ACC112 (cell line): Measurements from ENCODE around the gene PRKD1.

ENCODE experiments used
- H2AFZ ChIP-seq: fragments of 200-600 bp; sonication (generic); one replicate; pipeline ENCODE4 v1.6.0; 2017; ENCODE audit warnings: antibody characterized with exemption, low read length; ENCODE audit not compliant: unreplicated experiment
- H3K27ac ChIP-seq: fragments of 200-600 bp; sonication (generic); 2 replicates; pipeline ENCODE4 v1.5.1; 2014; ENCODE audit warnings: low read depth, mild to moderate bottlenecking, antibody characterized with exemption, low read length, moderate library complexity
- H3K27me3 ChIP-seq: fragments of 200-600 bp; sonication (generic); 2 replicates; pipeline ENCODE4 v1.6.1; 2014; ENCODE audit warnings: mild to moderate bottlenecking, antibody characterized with exemption, low read length, moderate library complexity, mixed read lengths; ENCODE audit not compliant: insufficient read depth
- H3K36me3 ChIP-seq: fragments of 200-600 bp; sonication (generic); 2 replicates; pipeline ENCODE4 v1.6.1; 2016; ENCODE audit warnings: mild to moderate bottlenecking, antibody characterized with exemption, low read length, moderate library complexity, mixed read lengths; ENCODE audit not compliant: insufficient read depth
- H3K4me1 ChIP-seq: fragments of 200-600 bp; sonication (generic); one replicate; pipeline ENCODE4 v1.6.1; 2016; ENCODE audit warnings: low read length, mixed read lengths; ENCODE audit not compliant: insufficient read depth, unreplicated experiment, control insufficient read depth
- H3K4me3 ChIP-seq: fragments of 200-600 bp; sonication (generic); 2 replicates; pipeline ENCODE4 v1.5.1; 2014; ENCODE audit warnings: mild to moderate bottlenecking, low read depth, low read length
- H3K79me2 ChIP-seq: fragments of 200-600 bp; sonication (generic); one replicate; pipeline ENCODE4 v1.6.0; 2016; ENCODE audit warnings: low read length; ENCODE audit not compliant: control insufficient read depth, unreplicated experiment, insufficient read depth

PRKD1 gene

DNA sequence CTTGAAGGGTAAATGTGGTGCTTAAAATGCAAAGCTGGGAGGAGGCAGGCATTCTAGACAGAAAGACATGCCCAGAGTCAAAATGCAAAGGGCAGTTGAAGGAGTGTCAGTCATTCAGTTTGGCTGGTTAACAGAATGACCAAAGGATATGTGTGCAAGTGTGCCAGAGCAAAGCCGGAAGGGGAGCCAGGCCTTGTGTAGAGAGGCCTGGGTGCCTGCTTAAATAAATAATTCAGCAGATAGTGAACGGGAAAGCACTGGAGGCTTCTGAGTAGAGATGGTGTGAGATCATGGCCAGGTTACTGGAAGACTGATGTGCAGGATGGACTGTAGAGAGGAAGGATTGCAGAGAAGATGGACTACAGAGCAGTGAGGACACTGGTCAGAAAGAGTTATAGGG lies 244.9 kb downstream of the PRKD1 start:
- Histone ChIP-seq H3K79me2 (no peaks in the 10 kb centered on the region), H3K36me3 (no peaks in the 10 kb centered on the region), H3K4me3 (no peak overlapping the region), H3K27ac (no peak overlapping the region), H2AFZ (no peak overlapping the region), H3K4me1 (peaks cover 12% of the 10 kb centered on the region), H3K27me3 (no peaks in the 10 kb centered on the region)

DNA sequence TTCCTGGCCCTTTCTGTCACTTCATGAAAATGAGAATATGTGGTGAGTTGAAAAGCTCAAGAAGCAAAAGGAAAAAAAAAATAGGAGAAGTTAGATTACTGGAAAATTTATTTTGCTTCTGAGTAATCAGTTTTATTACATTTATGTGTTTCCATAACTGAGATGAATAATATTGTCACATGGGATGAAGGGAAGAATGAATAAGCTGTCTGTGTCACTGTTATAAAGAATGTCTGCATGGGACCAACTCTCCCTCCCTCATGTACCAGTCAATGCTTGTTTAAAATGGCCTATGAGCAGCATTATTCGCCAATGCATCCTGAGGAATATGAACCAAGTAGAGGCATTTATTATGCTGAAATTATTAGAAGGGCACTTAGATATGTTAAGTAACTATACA lies 246.3 kb downstream of the PRKD1 start:
- H3K27me3 ChIP-seq = no peaks in the 10 kb centered on the region
- no peaks in the 10 kb centered on the region for H3K36me3 ChIP-seq
- peaks cover 12% of the 10 kb centered on the region for H3K4me1 ChIP-seq
- no peak overlapping the region for H3K4me3 ChIP-seq
- H2AFZ ChIP-seq = no peak overlapping the region
- 0 out of 2 replicates have a peak overlapping the region, but pooled peaks have one; percentile 12 for H3K27ac ChIP-seq
- no peaks in the 10 kb centered on the region for H3K79me2 ChIP-seq

- H3K79me2 ChIP-seq = no peaks in the 10 kb centered on the region
- no peaks in the 10 kb centered on the region for H3K36me3 ChIP-seq
- H2AFZ ChIP-seq = no peak overlapping the region
- H3K4me1 ChIP-seq = peaks cover 3% of the 10 kb centered on the region
- no peak overlapping the region for H3K4me3 ChIP-seq
- H3K27ac ChIP-seq = no peak overlapping the region
- H3K27me3 ChIP-seq = no peaks in the 10 kb centered on the region
These were observed 252.9 kb downstream of the PRKD1 start for GRCh38 chr14:29674566-29675285.

GRCh38 chr14:29672831-29673230 lies 254.8 kb downstream of the PRKD1 start:
- H3K4me1 ChIP-seq = peaks cover 3% of the 10 kb centered on the region
- no peak overlapping the region for H3K4me3 ChIP-seq
- H2AFZ ChIP-seq = no peak overlapping the region
- no peaks in the 10 kb centered on the region for H3K27me3 ChIP-seq
- no peak overlapping the region for H3K27ac ChIP-seq
- H3K79me2 ChIP-seq = no peaks in the 10 kb centered on the region
- no peaks in the 10 kb centered on the region for H3K36me3 ChIP-seq

- H3K4me1 ChIP-seq = peaks cover 3% of the 10 kb centered on the region
- H3K36me3 ChIP-seq = no peaks in the 10 kb centered on the region
- H3K79me2 ChIP-seq = no peaks in the 10 kb centered on the region
- H3K27ac ChIP-seq = no peak overlapping the region
- H3K4me3 ChIP-seq = no peak overlapping the region
- H3K27me3 ChIP-seq = no peaks in the 10 kb centered on the region
- H2AFZ ChIP-seq = no peak overlapping the region
These were observed 256.6 kb downstream of the PRKD1 start for GRCh38 chr14:29671034-29671433.

DNA sequence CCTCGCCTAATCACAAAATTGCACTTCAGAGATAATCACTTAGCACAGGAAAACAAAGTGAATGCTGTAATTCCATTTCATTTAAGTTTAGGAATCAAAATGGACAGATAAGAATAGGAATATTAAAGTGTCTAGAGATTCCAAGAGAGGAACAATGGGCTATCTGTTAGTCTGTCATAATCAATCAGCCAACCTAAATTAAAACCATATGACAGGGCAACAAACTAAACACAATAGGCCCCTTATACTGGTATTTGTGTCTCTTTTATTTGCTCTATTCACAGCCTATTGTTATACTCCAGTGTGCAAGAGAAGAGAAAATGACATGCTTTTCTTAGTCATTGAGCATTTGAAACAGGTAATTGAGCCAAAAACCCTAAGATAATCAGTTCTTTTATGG lies 259.4 kb downstream of the PRKD1 start:
- Histone ChIP-seq H3K4me3 (no peak overlapping the region), H3K4me1 (peaks cover 16% of the 10 kb centered on the region), H3K27ac (no peak overlapping the region), H3K36me3 (peaks cover 15% of the 10 kb centered on the region), H2AFZ (no peak overlapping the region), H3K27me3 (no peaks in the 10 kb centered on the region), H3K79me2 (no peaks in the 10 kb centered on the region)

GRCh38 chr14:29664515-29664914 lies 263.1 kb downstream of the PRKD1 start:
- Histone ChIP-seq H3K36me3 (peaks cover 15% of the 10 kb centered on the region), H3K27ac (0 out of 2 replicates have a peak overlapping the region, but pooled peaks have one; percentile 64), H3K4me1 (peaks cover 15% of the 10 kb centered on the region), H3K27me3 (no peaks in the 10 kb centered on the region), H3K4me3 (no peak overlapping the region), H2AFZ (no peak overlapping the region), H3K79me2 (no peaks in the 10 kb centered on the region)

GRCh38 chr14:29663281-29663801 lies 264.3 kb downstream of the PRKD1 start:
- Histone ChIP-seq H3K27me3 (no peaks in the 10 kb centered on the region), H2AFZ (peak overlapping the region; percentile 10), H3K36me3 (peaks cover 15% of the 10 kb centered on the region), H3K4me1 (peaks cover 15% of the 10 kb centered on the region), H3K79me2 (no peaks in the 10 kb centered on the region), H3K27ac (peak overlapping the region; percentile 64), H3K4me3 (no peak overlapping the region)

GRCh38 chr14:29654901-29655550 lies 272.6 kb downstream of the PRKD1 start:
- peak overlapping the region; percentile 70 for H2AFZ ChIP-seq
- peaks cover 12% of the 10 kb centered on the region for H3K36me3 ChIP-seq
- H3K4me3 ChIP-seq = peak overlapping the region; percentile 2
- H3K4me1 ChIP-seq = peaks cover 14% of the 10 kb centered on the region
- no peaks in the 10 kb centered on the region for H3K27me3 ChIP-seq
- peak overlapping the region; percentile 63 for H3K27ac ChIP-seq
- H3K79me2 ChIP-seq = no peaks in the 10 kb centered on the region

DNA sequence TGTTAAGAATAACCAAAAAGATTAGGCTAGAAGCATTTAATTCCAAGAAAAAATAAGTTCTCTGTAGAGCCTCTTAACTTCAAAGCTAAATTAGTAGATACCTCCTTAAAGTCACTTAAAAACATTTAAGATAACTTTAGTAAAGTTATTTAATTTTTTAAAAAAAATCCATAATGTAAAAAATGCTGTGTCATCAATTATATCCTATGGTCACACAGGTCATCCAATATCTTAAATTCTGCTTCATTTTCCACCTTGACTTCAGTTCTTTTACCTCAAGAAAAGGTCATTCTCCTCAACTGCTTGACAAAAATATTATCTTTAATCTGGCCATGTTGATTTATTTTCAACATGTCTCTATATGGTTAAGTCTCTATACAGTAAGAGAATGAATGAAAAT lies 274.3 kb downstream of the PRKD1 start:
- Histone ChIP-seq H3K27ac (no peak overlapping the region), H3K36me3 (peaks cover 24% of the 10 kb centered on the region), H3K4me1 (peaks cover 14% of the 10 kb centered on the region), H2AFZ (no peak overlapping the region), H3K27me3 (no peaks in the 10 kb centered on the region), H3K4me3 (no peak overlapping the region), H3K79me2 (no peaks in the 10 kb centered on the region)

DNA sequence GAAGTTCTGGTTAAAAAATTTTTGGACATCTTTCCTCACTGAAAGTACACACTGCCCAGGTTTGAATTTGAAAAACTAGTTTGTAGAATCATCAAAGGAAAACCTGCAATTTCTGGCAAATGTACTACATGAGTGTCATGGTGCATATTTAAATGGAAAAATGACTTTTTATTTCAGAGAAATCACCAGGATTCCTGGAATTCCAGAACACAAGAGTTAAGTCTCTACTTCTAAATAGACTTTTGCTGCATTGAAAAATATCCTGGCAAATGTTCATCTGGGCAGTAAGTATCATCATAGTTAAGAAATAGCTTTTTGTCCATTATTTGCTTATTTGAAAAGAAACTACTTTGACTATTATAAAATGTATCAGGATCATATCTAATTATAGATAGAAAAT lies 275.1 kb downstream of the PRKD1 start:
- Histone ChIP-seq H3K27me3 (no peaks in the 10 kb centered on the region), H3K4me3 (no peak overlapping the region), H2AFZ (no peak overlapping the region), H3K79me2 (no peaks in the 10 kb centered on the region), H3K36me3 (peaks cover 26% of the 10 kb centered on the region), H3K27ac (no peak overlapping the region), H3K4me1 (peaks cover 14% of the 10 kb centered on the region)
